HPDE6-E6E7 (cell line): ENCODE measurements around the gene CDC123.

Experiments
- DNase-seq: peaks from one replicate; pipeline ENCODE4 v3.0.0; 2011; ENCODE audit warnings: missing footprints; ENCODE audit errors: extremely low spot score

CDC123 gene

DNA sequence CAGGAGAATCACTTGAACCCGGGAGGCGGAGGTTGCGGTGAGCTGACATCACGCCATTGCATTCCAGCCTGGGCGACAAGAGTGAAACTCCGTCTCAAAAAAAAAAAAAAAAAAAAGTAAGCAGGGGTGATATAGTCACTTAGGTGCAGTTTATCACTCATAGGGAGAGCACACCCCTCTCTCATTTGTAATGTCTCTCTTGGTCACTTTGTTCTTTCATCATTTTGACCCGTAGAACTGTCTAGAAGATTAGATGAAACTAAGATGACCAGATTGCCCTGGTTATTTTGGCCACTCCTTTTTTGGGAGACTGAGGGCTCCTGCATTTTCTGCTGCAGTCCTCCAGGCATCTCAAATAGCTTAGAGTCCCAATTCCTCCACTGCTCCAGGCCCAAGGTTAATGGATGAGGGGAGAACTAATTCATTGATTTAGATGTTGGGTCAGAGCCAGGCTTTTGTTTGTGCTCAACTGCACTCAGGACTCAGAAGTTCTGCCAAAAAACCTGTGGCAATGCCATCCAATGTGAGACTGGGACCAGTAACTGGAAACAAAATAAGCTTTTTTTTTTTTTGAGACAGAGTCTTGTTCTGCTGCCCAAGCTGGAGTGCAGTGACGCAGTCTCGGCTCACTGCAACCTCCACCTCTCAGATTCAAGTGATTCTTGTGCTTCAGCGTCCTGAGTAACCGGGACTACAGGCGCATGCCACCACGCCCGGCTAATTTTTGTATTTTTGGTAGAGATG is 103.4 kb downstream of the CDC123 start:
- no peak for DNase-seq
